Measurements from ENCODE around the gene TSPAN4. TPM values are rescaled to one million over a fixed set of nuclear protein-coding genes. Genes with fewer than 3 reads are reported as not detected.

Gene TSPAN4
- total RNA-seq, 8 experiments from 2014 or later = 30.9 to 110 (median 41.9) TPM

DNA sequence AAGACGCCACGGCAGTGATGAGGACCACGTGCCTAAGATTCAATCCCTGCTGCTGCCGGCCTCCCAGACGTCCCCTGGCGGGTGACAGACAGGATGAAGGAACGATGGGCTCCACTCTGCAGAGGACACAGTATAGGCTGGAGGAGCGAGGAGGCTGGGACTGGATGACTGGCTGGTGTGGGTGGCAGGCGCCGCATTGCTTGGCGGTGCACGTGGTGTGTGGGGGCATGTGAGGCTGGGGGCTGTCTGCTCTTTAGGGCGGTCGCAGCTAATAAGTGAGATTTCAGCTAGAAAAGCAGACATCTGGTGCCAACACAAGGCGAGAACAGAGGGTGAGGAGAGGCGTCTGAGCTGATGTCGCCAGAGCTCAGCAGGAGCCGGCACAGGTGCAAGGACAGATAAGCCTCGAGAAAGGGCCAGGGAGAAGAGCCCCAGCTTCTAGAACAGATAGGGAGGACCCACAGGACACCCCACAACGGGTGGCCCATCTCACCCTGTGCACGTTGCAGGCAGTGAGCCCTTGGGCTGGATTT lies 33.2 kb downstream of the TSPAN4 start:
- Histone ChIP-seq H3K27ac (no peak overlapping the region), H3K4me3 (no peak overlapping the region), H3K4me1 (replicated peaks in 1 of 2) (no peaks in the 10 kb centered on the region)
- ATAC-seq (replicated peaks in 6 of 8) = no peak
- 87 to 100% (median 95%) methylated on average over 1 to 7 of the region's 21 CpGs; no CpG with 5 or more reads in 5 of the 10 experiments for WGBS, 10 experiments
- in situ Hi-C loops (cut with MboI; ENCODE audit: low pct_unique_long_range_greater_than_20kb in 2 of 9, low sequenced_read_pairs in 9 of 9, unreplicated experiment in 9 of 9) = no loop called here

DNA sequence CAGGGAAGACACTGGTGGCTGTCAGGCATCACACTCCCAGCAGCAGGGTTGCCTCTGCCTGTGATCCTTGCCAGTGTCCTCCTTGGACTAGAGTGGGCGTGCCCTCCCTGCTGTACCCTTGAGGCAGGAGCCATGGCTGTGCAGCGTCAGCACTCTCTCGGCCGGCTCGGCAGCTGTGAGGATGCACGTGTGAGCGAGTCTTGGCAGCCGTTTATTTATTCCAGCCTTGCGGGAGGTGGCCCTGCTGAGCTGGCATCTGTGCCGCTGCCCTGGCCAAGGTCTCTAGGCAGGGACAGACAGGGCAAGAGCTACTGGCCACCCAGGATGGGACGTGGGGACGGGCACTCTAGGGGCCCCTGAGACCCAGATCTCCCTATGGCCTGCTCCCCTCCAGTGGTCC lies 33.9 kb downstream of the TSPAN4 start:
- peak in 2 of 8 experiments; percentile 8 to 61 for ATAC-seq (replicated peaks in 6 of 8)
- in situ Hi-C loops (cut with MboI; ENCODE audit: low pct_unique_long_range_greater_than_20kb in 2 of 9, low sequenced_read_pairs in 9 of 9, unreplicated experiment in 9 of 9) = no loop called here
- no peak overlapping the region for H3K27ac ChIP-seq
- H3K4me1 ChIP-seq (replicated peaks in 1 of 2) = no peaks in the 10 kb centered on the region
- H3K4me3 ChIP-seq = no peak overlapping the region
- WGBS, 10 experiments = 60 to 100% (median 90%) methylated on average over 1 to 3 of the region's 12 CpGs; no CpG with 5 or more reads in 6 of the 10 experiments

DNA sequence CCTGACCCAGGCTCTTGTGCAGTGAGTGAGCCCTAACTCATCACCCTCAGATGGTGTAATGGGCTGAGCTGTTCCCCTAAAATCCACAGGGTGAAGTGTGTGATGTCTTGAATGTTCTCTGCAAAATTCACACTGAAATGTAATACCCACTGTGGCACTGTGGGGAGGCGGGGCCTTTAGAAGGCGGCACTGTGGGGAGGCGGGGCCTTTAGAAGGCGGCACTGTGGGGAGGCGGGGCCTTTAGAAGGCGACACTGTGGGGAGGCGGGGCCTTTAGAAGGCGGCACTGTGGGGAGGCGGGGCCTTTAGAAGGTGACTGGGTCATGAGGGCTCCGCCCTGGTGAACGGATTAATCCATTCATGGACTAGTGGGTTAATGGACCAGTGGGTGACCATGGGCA lies 34.9 kb downstream of the TSPAN4 start:
- no peak overlapping the region for H3K27ac ChIP-seq
- peak in 6 of 8 experiments; percentile 18 to 83 (median 74) for ATAC-seq (replicated peaks in 6 of 8)
- H3K4me3 ChIP-seq = no peak overlapping the region
- no peaks in the 10 kb centered on the region for H3K4me1 ChIP-seq (replicated peaks in 1 of 2)
- in situ Hi-C loops (cut with MboI; ENCODE audit: low pct_unique_long_range_greater_than_20kb in 2 of 9, low sequenced_read_pairs in 9 of 9, unreplicated experiment in 9 of 9) = no loop called here
- no CpG with 5 or more reads among the region's 11 CpGs for WGBS, 10 experiments

DNA sequence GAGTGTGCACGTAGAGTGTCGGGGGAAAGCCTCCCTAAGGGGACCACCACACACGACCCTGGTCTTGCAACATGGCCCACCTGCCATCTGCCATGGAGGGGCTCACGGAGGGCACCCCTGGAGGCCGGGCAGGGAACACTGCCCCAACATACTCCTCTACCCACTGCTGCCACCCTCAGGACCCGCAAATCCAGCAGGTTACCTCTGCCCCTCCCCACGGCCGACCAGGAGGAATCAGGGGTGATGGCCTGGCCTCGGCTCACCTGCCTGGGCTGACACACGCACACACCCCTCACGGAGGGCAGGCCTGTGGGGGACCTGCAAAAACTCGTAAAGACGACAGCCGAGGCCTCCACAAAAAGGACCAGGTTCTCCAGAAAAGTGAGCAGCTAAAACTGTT lies 37.8 kb downstream of the TSPAN4 start:
- ATAC-seq (replicated peaks in 6 of 8) = no peak

DNA sequence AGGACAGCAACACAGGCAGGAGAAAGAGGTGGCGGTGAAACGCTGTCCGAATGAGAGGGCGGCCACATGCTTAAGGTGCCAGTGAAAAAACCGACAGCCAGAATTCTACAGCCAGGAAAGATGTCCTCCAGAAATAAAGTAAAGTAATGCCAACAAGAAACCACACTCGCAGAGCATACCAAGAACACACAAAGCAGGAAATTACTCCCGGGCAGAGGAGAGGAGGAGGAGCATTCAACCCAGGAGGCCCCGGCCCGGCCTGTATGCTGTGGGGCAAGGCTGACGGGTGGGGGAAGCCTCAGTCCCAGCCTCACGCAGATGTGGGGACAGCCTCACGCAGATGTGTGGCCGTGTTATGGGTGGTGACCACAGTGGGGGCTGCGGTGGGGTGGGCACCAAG lies 39.9 kb downstream of the TSPAN4 start:
- H3K4me1 ChIP-seq (replicated peaks in 1 of 2) = no peaks in the 10 kb centered on the region
- no peak for ATAC-seq (replicated peaks in 6 of 8)
- H3K27ac ChIP-seq = no peak overlapping the region
- in situ Hi-C loops (cut with MboI; ENCODE audit: low pct_unique_long_range_greater_than_20kb in 2 of 9, low sequenced_read_pairs in 9 of 9, unreplicated experiment in 9 of 9) = no loop called here
- WGBS, 10 experiments = 40 to 100% (median 85%) methylated on average over 1 to 6 of the region's 14 CpGs; no CpG with 5 or more reads in 1 of the 10 experiments
- no peak overlapping the region for H3K4me3 ChIP-seq

More for the DNA sequence above, 37.8 kb downstream of the TSPAN4 start:
- H3K4me3 ChIP-seq = no peak overlapping the region
- H3K4me1 ChIP-seq (replicated peaks in 1 of 2) = no peaks in the 10 kb centered on the region
- H3K27ac ChIP-seq = no peak overlapping the region
- in situ Hi-C loops (cut with MboI; ENCODE audit: low pct_unique_long_range_greater_than_20kb in 2 of 9, low sequenced_read_pairs in 9 of 9, unreplicated experiment in 9 of 9) = no loop called here
- WGBS, 10 experiments = 94 to 100% (median 100%) methylated on average over 1 to 3 of the region's 14 CpGs; no CpG with 5 or more reads in 3 of the 10 experiments

DNA sequence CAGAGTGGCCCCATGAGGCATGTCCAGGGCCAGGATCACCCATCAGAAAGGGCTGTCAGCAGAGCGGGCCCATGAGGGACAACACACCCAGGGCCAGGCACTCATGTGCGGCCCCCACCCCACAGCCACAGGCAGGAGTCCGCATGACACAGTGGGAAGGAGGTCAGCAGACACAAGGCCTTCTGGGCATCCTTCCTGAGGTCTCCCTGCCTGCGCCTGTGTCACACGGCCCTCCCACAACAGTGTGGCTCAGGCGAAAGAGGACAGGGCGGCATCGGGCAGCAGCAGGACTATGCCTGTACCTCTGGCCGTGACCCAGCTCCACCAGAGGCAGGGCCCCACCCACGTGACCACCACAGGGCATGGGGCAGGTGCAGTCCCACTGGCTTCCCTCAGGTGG lies 40.9 kb downstream of the TSPAN4 start:
- Histone ChIP-seq H3K27ac (no peak overlapping the region), H3K4me1 (replicated peaks in 1 of 2) (no peaks in the 10 kb centered on the region), H3K4me3 (no peak overlapping the region)
- in situ Hi-C loops (cut with MboI; ENCODE audit: low pct_unique_long_range_greater_than_20kb in 2 of 9, low sequenced_read_pairs in 9 of 9, unreplicated experiment in 9 of 9) = no loop called here
- peak in 1 of 8 experiments; percentile 8 for ATAC-seq (replicated peaks in 6 of 8)
- 95 to 100% methylated on average over 4 to 6 of the region's 10 CpGs; no CpG with 5 or more reads in 8 of the 10 experiments for WGBS, 10 experiments

DNA sequence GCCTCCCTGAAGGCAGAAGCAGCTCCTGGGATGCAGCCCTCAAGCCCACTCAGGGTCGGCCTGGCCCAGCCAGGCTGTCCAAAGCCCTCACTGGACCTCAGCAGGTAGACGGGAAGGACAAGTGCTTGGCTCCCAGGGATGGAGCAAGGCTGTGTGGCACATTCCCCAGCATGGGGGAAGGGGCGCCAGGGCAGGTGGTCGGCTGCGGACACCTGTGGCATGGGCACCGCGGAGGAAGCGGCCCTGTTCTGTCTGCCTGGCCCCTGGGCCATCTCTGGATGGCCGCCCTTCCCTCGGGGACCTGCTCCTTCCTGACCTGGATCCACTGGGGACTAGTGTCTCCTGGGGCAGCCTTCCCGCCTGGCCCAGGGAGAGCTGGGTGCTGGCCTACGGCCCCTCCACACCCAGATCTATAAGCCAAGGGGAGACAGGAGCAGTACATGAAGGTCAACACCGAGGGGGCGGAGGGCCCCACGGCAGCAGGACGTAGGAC lies 42.0 kb downstream of the TSPAN4 start:
- no peak for ATAC-seq (replicated peaks in 6 of 8)
- Histone ChIP-seq H3K4me3 (no peak overlapping the region), H3K27ac (no peak overlapping the region), H3K4me1 (replicated peaks in 1 of 2) (peaks cover 2 to 6% of the 10 kb centered on the region in 2 donors)
- in situ Hi-C loops (cut with MboI; ENCODE audit: low pct_unique_long_range_greater_than_20kb in 2 of 9, low sequenced_read_pairs in 9 of 9, unreplicated experiment in 9 of 9) = no loop called here
- 60 to 100% (median 100%) methylated on average over 1 to 3 of the region's 16 CpGs; no CpG with 5 or more reads in 7 of the 10 experiments for WGBS, 10 experiments

DNA sequence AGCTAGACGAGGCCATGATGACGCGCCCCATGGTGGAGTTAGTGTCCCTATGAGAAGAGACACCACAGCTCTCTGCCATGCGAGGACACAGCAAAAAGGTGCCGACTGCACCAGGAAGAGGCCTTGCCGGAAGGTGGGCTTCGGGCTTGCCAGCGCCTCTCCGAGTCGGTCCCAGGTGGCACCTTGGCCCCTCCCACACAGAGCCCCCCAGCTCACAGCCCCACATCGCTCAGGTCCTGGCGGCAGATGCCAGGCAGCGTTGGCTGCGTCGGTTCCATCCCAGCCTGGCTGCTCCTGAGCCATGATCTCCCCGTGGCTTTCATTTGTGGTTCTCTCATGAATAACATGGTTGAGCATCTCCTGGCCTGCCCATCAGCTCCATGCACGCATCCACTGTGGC lies 43.9 kb downstream of the TSPAN4 start:
- Histone ChIP-seq H3K4me3 (no peak overlapping the region), H3K4me1 (replicated peaks in 1 of 2) (peaks cover 21 to 24% of the 10 kb centered on the region in 2 donors), H3K27ac (no peak overlapping the region)
- no peak for ATAC-seq (replicated peaks in 6 of 8)
- 100% methylated on average over 1 to 4 of the region's 17 CpGs; no CpG with 5 or more reads in 7 of the 10 experiments for WGBS, 10 experiments
- in situ Hi-C loops (cut with MboI; ENCODE audit: low pct_unique_long_range_greater_than_20kb in 2 of 9, low sequenced_read_pairs in 9 of 9, unreplicated experiment in 9 of 9) = no loop called here

DNA sequence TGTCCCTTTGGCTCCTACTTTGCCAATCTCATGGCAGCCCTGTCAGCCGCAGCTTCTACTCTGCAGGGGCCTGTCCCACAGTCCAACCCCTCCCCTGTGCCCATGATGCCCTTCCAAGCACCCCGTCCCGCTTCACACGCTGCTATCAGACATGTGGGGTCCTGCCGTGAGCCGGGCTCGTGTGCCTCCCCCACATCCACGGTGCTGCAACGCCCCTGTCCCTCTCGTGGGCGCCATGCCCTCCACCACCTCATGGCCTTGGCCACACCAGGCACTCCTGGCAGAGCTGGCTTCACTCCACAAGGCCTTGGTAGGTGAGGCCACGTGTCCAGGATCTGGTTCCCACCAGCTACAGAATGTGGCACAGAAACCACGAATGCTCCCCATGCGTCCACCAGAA lies 44.9 kb downstream of the TSPAN4 start:
- in situ Hi-C loops (cut with MboI; ENCODE audit: low pct_unique_long_range_greater_than_20kb in 2 of 9, low sequenced_read_pairs in 9 of 9, unreplicated experiment in 9 of 9) = no loop called here
- H3K27ac ChIP-seq = no peak overlapping the region
- H3K4me1 ChIP-seq (replicated peaks in 1 of 2) = peaks cover 27 to 28% of the 10 kb centered on the region in 2 donors
- H3K4me3 ChIP-seq = no peak overlapping the region
- 100% methylated on average over 1 to 3 of the region's 14 CpGs; no CpG with 5 or more reads in 6 of the 10 experiments for WGBS, 10 experiments
- no peak for ATAC-seq (replicated peaks in 6 of 8)

DNA sequence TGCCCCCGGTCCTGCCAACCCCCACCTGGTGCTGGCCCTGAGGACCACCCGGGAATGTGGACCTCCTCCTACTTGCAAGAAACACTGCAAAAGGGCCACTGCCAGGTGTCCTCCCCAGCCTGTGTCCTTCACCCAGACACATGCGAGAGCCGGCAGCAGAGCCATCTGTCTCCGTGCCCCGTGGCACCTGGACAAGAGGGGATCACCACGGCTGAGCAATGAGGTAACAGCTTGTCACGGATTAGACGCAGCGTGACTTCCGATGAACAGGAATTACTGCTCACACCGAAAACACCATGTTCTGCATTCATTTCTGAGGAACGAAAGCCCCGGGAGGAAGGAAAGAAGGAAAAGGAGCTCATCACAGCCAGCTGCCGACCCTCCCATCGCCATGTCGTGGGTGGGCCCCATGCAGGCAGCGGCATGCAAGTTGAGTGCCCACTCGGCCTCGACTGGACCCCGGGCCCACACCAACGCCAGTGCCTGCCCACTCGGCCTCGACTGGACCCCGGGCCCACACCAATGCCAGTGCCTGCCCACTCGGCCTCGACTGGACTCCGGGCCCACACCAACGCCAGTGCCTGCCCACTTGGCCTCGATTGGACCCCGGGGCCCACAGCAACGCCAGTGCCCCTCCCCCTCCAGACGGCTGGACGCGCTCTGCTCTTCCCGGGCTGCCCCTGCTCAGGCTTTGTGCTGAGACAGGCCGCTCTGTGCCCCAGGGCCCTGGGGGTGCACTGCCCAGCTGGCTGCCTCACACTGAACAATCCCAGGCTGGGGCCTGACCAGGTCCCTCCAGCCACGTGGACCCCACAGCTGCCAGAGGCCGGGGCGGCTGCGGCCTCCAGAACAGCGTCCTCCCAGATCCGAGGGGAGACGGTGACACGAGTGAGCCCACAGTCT lies 45.9 kb downstream of the TSPAN4 start:
- peaks cover 27 to 28% of the 10 kb centered on the region in 2 donors for H3K4me1 ChIP-seq (replicated peaks in 1 of 2)
- no peak for ATAC-seq (replicated peaks in 6 of 8)
- H3K4me3 ChIP-seq = no peak overlapping the region
- 96 to 100% methylated on average over 1 to 15 of the region's 45 CpGs; no CpG with 5 or more reads in 8 of the 10 experiments for WGBS, 10 experiments
- in situ Hi-C loops (cut with MboI; ENCODE audit: low pct_unique_long_range_greater_than_20kb in 2 of 9, low sequenced_read_pairs in 9 of 9, unreplicated experiment in 9 of 9) = no loop called here
- no peak overlapping the region for H3K27ac ChIP-seq

DNA sequence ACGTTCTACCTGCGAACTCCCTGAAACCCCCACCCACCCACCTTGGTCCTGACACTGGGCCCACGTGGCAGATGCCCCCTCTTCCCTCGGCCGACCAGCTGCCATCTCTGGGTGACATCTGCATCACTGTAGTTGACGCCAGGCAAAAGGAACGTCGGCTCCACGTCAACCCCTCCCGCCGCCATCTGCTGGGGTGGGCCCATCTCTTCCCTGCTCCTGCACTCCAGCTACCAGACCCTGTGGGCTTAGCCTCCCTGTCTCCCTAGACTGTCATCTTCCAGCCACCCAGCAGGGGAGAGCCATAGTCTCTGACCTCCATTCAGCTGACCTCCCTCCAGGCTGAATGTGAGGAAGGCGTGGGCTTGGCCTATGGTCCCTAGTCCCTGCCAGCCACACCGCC lies 46.6 kb downstream of the TSPAN4 start:
- in situ Hi-C loops (cut with MboI; ENCODE audit: low pct_unique_long_range_greater_than_20kb in 2 of 9, low sequenced_read_pairs in 9 of 9, unreplicated experiment in 9 of 9) = no loop called here
- Histone ChIP-seq H3K4me1 (replicated peaks in 1 of 2) (peaks cover 27 to 28% of the 10 kb centered on the region in 2 donors), H3K27ac (peak overlapping the region; percentile 81 to 84), H3K4me3 (no peak overlapping the region)
- 92% methylated on average over 2 of the region's 13 CpGs; no CpG with 5 or more reads in 9 of the 10 experiments for WGBS, 10 experiments
- peak in 2 of 8 experiments; percentile 8 to 66 for ATAC-seq (replicated peaks in 6 of 8)

DNA sequence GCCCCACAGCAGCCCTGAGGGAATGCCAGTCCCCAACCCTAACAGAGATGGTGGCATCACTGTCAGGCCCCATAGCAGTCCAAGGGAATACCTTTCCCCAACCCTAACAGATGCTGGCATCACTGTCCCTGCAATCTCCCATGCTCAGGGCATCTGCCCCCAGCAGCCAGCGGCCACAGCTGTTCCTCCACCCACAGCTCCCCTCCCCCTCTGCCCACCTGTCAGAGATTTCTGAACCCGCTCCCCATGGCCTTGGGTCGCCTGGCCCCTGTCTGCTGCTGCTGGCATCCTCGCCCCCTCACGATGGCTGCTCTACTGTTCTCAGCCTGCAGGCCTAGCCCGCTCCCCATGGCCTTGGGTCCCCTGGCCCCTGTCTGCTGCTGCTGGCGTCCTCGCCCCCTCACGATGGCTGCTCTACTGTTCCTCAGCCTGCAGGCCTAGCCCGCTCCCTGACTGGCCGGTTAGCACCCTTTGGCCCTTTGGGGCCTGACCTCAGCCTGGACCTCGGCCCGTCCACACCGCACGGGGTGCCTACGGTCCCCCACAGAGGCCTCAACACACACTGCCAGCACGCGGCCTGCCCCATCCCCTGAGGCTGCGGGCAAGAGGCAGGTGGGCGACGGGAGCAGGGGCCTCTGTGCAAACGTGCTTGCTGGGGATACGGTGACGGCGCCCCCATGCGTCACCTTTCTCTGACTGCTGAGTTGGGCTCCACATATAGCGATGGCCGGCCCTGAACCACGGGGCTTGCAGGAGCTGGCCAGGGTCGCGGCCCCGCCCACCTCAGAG lies 47.2 kb downstream of the TSPAN4 start:
- Histone ChIP-seq H3K4me1 (replicated peaks in 1 of 2) (peaks cover 27 to 28% of the 10 kb centered on the region in 2 donors), H3K27ac (peak overlapping the region; percentile 81 to 84), H3K4me3 (no peak overlapping the region)
- in situ Hi-C loops (cut with MboI; ENCODE audit: low pct_unique_long_range_greater_than_20kb in 2 of 9, low sequenced_read_pairs in 9 of 9, unreplicated experiment in 9 of 9) = no loop called here
- ATAC-seq (replicated peaks in 6 of 8) = peak in 1 of 8 experiments; percentile 26
- 80 to 100% methylated on average over 1 of the region's 32 CpGs; no CpG with 5 or more reads in 8 of the 10 experiments for WGBS, 10 experiments
